B cell (primary cell): ENCODE data around the gene IL4. TPM values are rescaled to one million over a fixed set of nuclear protein-coding genes. Genes with fewer than 3 reads are reported as not detected.

Source experiments
- ATAC-seq: fragments of 200-7000 bp; cut with Tn5 transposase; one replicate; pipeline ENCODE4 v1.10.0; 2021; ENCODE audit warnings: low read depth, mild to moderate bottlenecking, moderate number of reproducible peaks, moderate library complexity
- CTCF ChIA-PET: fragments of 350-600 bp; sonication (Branson Sonifier 250); formaldehyde crosslinking; loops from one replicate; lab custom pipeline; 2021; ENCODE audit warnings: antibody characterized with exemption, inconsistent platforms; lab: Charles Lee
- POLR2A ChIA-PET: fragments of 350-600 bp; sonication (Branson Sonifier 250); formaldehyde crosslinking; loops from one replicate; lab custom pipeline; 2021; ENCODE audit warnings: antibody characterized with exemption; lab: Charles Lee
- DNase-seq: peaks from one replicate; pipeline ENCODE4 v3.0.0; 2013
- H2AFZ ChIP-seq: 2 replicates; pipeline ENCODE4 v1.6.1; 2012; ENCODE audit warnings: mild to moderate bottlenecking, low read depth, low read length; ENCODE audit not compliant: insufficient read depth, poor library complexity, severe bottlenecking
- H3K27ac ChIP-seq, 2 donors: 1 replicate in 1 of 2; 2 replicates in 1 of 2; pipeline ENCODE4 v1.5.1; 2012 to 2013; ENCODE audit warnings: low read length in 2 of 2, mild to moderate bottlenecking in 2 of 2, moderate library complexity in 1 of 2
- H3K27me3 ChIP-seq, 4 experiments: fragments of 200-600 bp in 1 of 4; sonication (generic) in 1 of 4; replicated peaks in 1 of 4; 1 replicate in 2 of 4; 2 replicates in 2 of 4; pipeline versions ENCODE4 v1.6.1 to v1.7.0; 2013 to 2016; ENCODE audit warnings: low read length in 3 of 4, mild to moderate bottlenecking in 2 of 4, mixed read lengths in 1 of 4, moderate library complexity in 1 of 4; ENCODE audit not compliant: insufficient read depth in 4 of 4, control insufficient read depth in 3 of 4; ENCODE audit errors: control extremely low read depth in 1 of 4
- H3K36me3 ChIP-seq, 2 experiments: replicated peaks in 1 of 2; 1 replicate in 1 of 2; 2 replicates in 1 of 2; pipeline versions ENCODE4 v1.6.1 to v1.7.1; 2013; ENCODE audit warnings: low read length in 1 of 2; ENCODE audit not compliant: insufficient read depth in 2 of 2, control insufficient read depth in 1 of 2; ENCODE audit errors: control extremely low read depth in 1 of 2, extremely low read depth in 1 of 2
- H3K4me1 ChIP-seq, 2 donors: fragments of 200-600 bp in 1 of 2; sonication (generic) in 1 of 2; 1 replicate in 1 of 2; 2 replicates in 1 of 2; pipeline versions ENCODE4 v1.5.1 to v1.6.1; 2013 to 2017; ENCODE audit warnings: low read length in 2 of 2; ENCODE audit not compliant: control insufficient read depth in 2 of 2, insufficient read depth in 2 of 2
- H3K4me2 ChIP-seq: replicated peaks from 2 replicates; pipeline ENCODE3; 2012; ENCODE audit warnings: mild to moderate bottlenecking, low read depth, low read length; ENCODE audit not compliant: poor library complexity, severe bottlenecking
- H3K4me3 ChIP-seq, 5 experiments: fragments of 200-600 bp in 1 of 5; sonication (generic) in 1 of 5; 1 replicate in 3 of 5; 2 replicates in 2 of 5; pipeline versions ENCODE4 v1.5.1 to v1.7.0; 2011 to 2016; ENCODE audit warnings: low read length in 4 of 5, mild to moderate bottlenecking in 4 of 5, low read depth in 2 of 5, control low read depth in 1 of 5, moderate library complexity in 1 of 5; ENCODE audit not compliant: insufficient read depth in 1 of 5; ENCODE audit errors: control extremely low read depth in 1 of 5, extremely low read depth in 1 of 5
- H3K79me2 ChIP-seq: fragments of 200-600 bp; sonication (generic); one replicate; pipeline ENCODE4 v1.6.0; 2016; ENCODE audit warnings: low read length; ENCODE audit not compliant: control insufficient read depth, insufficient read depth
- H3K9ac ChIP-seq: fragments of 200-600 bp; sonication (generic); 2 replicates; pipeline ENCODE4 v1.6.1; 2017; ENCODE audit warnings: mild to moderate bottlenecking, low read length, moderate library complexity
- H3K9me3 ChIP-seq, 3 donors: one replicate each; pipeline versions ENCODE4 v1.6.1 to v1.7.1; 2013; ENCODE audit warnings: low read length in 2 of 3; ENCODE audit not compliant: control insufficient read depth in 2 of 3, insufficient read depth in 1 of 3; ENCODE audit errors: control extremely low read depth in 1 of 3
- H4K20me1 ChIP-seq: 2 replicates; pipeline ENCODE4 v1.6.0; 2012; ENCODE audit warnings: mild to moderate bottlenecking, low read length; ENCODE audit not compliant: insufficient read depth, control insufficient read depth, poor library complexity, severe bottlenecking
- H3K27ac Mint-ChIP-seq: one replicate; pipeline ENCODE4 v1.8.0; 2021; ENCODE audit warnings: mixed read lengths
- H3K27me3 Mint-ChIP-seq: one replicate; pipeline ENCODE4 v1.8.0; 2021; ENCODE audit warnings: mixed read lengths
- H3K4me1 Mint-ChIP-seq: one replicate; pipeline ENCODE4 v1.8.0; 2021; ENCODE audit warnings: mixed read lengths
- H3K4me3 Mint-ChIP-seq: one replicate; pipeline ENCODE4 v1.8.0; 2021; ENCODE audit warnings: mixed read lengths
- H3K9me3 Mint-ChIP-seq: one replicate; pipeline ENCODE4 v1.8.0; 2022; ENCODE audit warnings: mixed read lengths; ENCODE audit not compliant: insufficient read depth
- CTCF ChIP-seq: fragments of 200-600 bp; IDR thresholded peaks from one replicate; pipeline ENCODE4 v1.8.0; 2022; ENCODE audit warnings: antibody characterized with exemption, mild to moderate bottlenecking
- EZH2 ChIP-seq: IDR thresholded peaks from 2 replicates; pipeline ENCODE4 v1.6.1; 2012; ENCODE audit warnings: borderline replicate concordance, low read depth, mild to moderate bottlenecking, moderate library complexity, low read length; ENCODE audit not compliant: insufficient read depth, poor library complexity, severe bottlenecking
- WGBS: methylation state at CpG from one replicate; pipeline ENCODE4 v1.1.5; 2013; ENCODE audit warnings: missing lambda C conversion rate; ENCODE audit not compliant: insufficient coverage; 5-methylcytosine and 5-hydroxymethylcytosine counted together
- intact Hi-C: fragments of 100-400 bp; cut with micrococcal nuclease; formaldehyde crosslinking; loops from one replicate; pipeline ENCODE4 v1.10.0; 2022
- polyA plus RNA-seq: library from polyadenylated mRNA; depleted of rRNA; stranded (reverse); fragments of >200 nt; gene quantifications from 2 replicates; pipeline ENCODE4 v1.2.3, GENCODE V29; 2012
- total RNA-seq, 2 donors: library from RNA; stranded (reverse); fragments of 120-200 nt in 1 of 2; gene quantifications; 1 replicate in 1 of 2; 2 replicates in 1 of 2; pipeline versions ENCODE4 v1.2.3 to v1.2.4, GENCODE V29; 2013 to 2022

IL4 gene
- total and polyA plus RNA-seq, 2 donors (not counting 1 experiment from before 2014, with no cell fraction given) = not detected

DNA sequence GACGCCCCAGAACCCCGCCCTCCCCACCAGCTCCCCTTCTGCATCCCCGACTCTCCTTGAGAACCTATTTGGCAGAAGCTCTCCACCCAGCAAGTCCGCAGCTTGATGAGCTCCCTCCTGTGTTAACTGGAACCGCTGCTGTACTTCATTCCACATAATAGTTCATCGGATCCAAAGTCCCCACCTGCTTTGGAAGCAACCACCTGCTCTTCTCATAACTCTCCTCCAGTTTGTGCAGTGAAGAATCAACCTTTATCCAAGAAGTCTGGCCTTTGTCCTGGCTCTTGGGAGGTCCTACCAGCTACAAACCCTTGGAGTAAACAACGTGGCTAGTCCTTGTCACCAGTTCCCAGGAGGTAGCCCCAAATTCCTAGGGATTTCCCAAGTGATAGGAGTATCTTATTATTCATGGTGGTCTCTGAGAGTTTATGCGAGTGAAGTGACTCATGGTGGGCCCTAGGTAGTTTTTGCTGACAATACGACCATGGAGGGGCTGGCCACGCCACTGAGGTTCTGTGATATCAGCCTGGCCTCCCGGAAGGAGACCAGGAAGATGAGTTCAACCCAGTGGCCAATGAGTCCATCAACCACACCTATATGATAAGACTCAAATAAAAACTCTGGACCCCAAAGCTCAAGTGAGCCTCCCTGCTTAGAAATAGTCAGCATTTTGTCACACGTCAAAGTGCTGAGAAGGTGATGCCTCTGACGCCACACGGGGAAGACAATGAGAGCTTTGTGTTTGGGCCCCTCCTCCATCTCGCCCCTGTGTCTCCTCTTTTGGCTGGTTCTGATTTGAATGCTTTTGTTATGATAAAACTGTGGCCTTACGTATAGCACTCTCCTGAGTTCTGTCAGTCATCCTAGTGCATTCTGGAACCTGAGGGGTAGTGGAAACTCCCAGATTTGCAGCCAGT lies 3.6 kb upstream of the IL4 start:
- H3K9ac ChIP-seq = no peak overlapping the region
- ChIA-PET CTCF (no interaction called here), POLR2A (no interaction called here)
- peaks cover 9% of the 10 kb centered on the region for H3K27me3 Mint-ChIP-seq
- no peak overlapping the region for H3K4me2 ChIP-seq
- no peaks in the 10 kb centered on the region for H3K36me3 ChIP-seq
- H4K20me1 ChIP-seq = no peaks in the 10 kb centered on the region
- no peaks in the 10 kb centered on the region for H3K9me3 Mint-ChIP-seq
- peaks cover 3% of the 10 kb centered on the region for H3K4me1 Mint-ChIP-seq
- no peak overlapping the region for H3K4me3 ChIP-seq
- no peak for ATAC-seq
- H3K27ac Mint-ChIP-seq = no peak overlapping the region
- TF ChIP-seq EZH2 = no peak
- no peak for TF ChIP-seq CTCF
- H3K9me3 ChIP-seq = peaks cover 0 to 5% (median 0%) of the 10 kb centered on the region in 3 donors
- no peak overlapping the region for H3K27ac ChIP-seq
- peaks cover 0 to 3% (median 0%) of the 10 kb centered on the region in 4 experiments for H3K27me3 ChIP-seq
- no peak for DNase-seq
- peaks cover 0 to 5% of the 10 kb centered on the region in 2 donors for H3K4me1 ChIP-seq
- intact Hi-C loops = no loop called here
- no peak overlapping the region for H2AFZ ChIP-seq
- no peaks in the 10 kb centered on the region for H3K79me2 ChIP-seq
- H3K4me3 Mint-ChIP-seq = no peak overlapping the region
- 94% methylated on average over 12 of the region's 16 CpGs for WGBS

DNA sequence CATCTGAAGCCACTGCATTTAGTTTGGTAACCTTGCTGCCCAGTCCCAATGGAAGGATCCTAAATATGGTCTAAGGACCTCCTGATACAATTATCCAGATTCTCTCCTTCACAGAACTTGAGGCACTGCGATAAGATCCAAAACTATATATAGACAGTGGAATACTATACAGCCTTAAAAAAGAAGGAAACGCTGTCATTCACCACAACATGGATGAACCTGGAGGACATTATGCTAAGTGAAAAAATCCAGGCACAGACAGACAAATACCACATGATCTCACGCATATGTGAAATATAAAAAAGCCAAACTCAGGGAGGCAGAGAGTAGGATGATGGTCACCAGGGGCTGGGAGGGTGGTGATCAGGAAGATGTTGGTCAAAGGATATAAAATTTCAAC lies 2.8 kb upstream of the IL4 start:
- Mint-ChIP-seq H3K4me1 (peaks cover 4% of the 10 kb centered on the region), H3K27ac (no peak overlapping the region), H3K9me3 (no peaks in the 10 kb centered on the region), H3K27me3 (peaks cover 9% of the 10 kb centered on the region), H3K4me3 (no peak overlapping the region)
- H3K79me2 ChIP-seq = no peaks in the 10 kb centered on the region
- peaks cover 0 to 5% (median 0%) of the 10 kb centered on the region in 3 donors for H3K9me3 ChIP-seq
- H3K4me2 ChIP-seq = no peak overlapping the region
- H4K20me1 ChIP-seq = no peaks in the 10 kb centered on the region
- 100% methylated on average over 1 of the region's 3 CpGs for WGBS
- peaks cover 0 to 5% of the 10 kb centered on the region in 2 donors for H3K4me1 ChIP-seq
- TF ChIP-seq CTCF (no peak), EZH2 (no peak)
- peaks cover 0 to 3% (median 0%) of the 10 kb centered on the region in 4 experiments for H3K27me3 ChIP-seq
- no peak for DNase-seq
- ChIA-PET POLR2A (no interaction called here), CTCF (no interaction called here)
- no peak overlapping the region for H3K9ac ChIP-seq
- no peak overlapping the region for H3K27ac ChIP-seq
- ATAC-seq = no peak
- H3K4me3 ChIP-seq = no peak overlapping the region
- H2AFZ ChIP-seq = no peak overlapping the region
- no peaks in the 10 kb centered on the region for H3K36me3 ChIP-seq
- intact Hi-C loops = no loop called here
